ENCODE data around the gene SESTD1. TPM values are rescaled to one million over a fixed set of nuclear protein-coding genes. Genes with fewer than 3 reads are reported as not detected.

The SESTD1 gene
- total and polyA plus RNA-seq, 2 of the 13 experiments (the other 11 are each of a cell fraction or from before 2014, with no cell fraction given), result 74.4 to 101 TPM

- TF ChIP-seq HINFP (CRISPR knock-in tag; IDR thresholded peaks at IDR 0.05; ENCODE audit: low read depth) (no peak), THAP8 (CRISPR knock-in tag; IDR thresholded peaks at IDR 0.05; ENCODE audit: borderline replicate concordance) (no peak), ZNF720 (CRISPR knock-in tag; IDR thresholded peaks at IDR 0.05) (no peak), SP4 (CRISPR knock-in tag; IDR thresholded peaks at IDR 0.05) (no peak), CCAR2 (optimal IDR thresholded peaks at IDR 0.05; ENCODE audit: low read depth, low read length) (no peak), ZNF772 (CRISPR knock-in tag; IDR thresholded peaks at IDR 0.05) (no peak), TFDP2 (CRISPR knock-in tag; IDR thresholded peaks at IDR 0.05) (no peak)
- TF ChIP-seq, protein P1, sequence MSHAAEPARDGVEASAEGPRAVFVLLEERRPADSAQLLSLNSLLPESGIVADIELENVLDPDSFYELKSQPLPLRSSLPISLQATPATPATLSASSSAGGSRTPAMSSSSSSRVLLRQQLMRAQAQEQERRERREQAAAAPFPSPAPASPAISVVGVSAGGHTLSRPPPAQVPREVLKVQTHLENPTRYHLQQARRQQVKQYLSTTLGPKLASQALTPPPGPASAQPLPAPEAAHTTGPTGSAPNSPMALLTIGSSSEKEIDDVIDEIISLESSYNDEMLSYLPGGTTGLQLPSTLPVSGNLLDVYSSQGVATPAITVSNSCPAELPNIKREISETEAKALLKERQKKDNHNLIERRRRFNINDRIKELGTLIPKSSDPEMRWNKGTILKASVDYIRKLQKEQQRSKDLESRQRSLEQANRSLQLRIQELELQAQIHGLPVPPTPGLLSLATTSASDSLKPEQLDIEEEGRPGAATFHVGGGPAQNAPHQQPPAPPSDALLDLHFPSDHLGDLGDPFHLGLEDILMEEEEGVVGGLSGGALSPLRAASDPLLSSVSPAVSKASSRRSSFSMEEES (CRISPR knock-in tag; IDR thresholded peaks at IDR 0.05), result no peak
- Histone ChIP-seq H2AFZ (ENCODE audit: low read length) (no peak overlapping the region), H3K27ac (ENCODE audit: extremely low read length, insufficient read depth, low read length) (no peak overlapping the region), H3K9me3 (ENCODE audit: low read length) (no peaks in the 10 kb centered on the region), H3K4me3 (replicated peaks in 1 of 3; ENCODE audit: insufficient read depth in 1 of 3, low read depth in 2 of 3, low read length in 3 of 3) (no peak overlapping the region), H3K4me1 (ENCODE audit: insufficient read depth, low read length) (no peaks in the 10 kb centered on the region), H3K4me2 (ENCODE audit: low read depth, low read length) (no peak overlapping the region), H3K27me3 (ENCODE audit: control insufficient read depth in 1 of 2, insufficient read depth in 2 of 2, low read length in 2 of 2) (peaks cover 0 to 4% of the 10 kb centered on the region in 2 experiments; a peak in 1 of 5 replicates), H3K9ac (ENCODE audit: insufficient read depth, low read depth, low read length) (no peak overlapping the region), H3K79me2 (ENCODE audit: insufficient read depth, low read length) (no peaks in the 10 kb centered on the region), H4K20me1 (ENCODE audit: insufficient read depth, low read length) (no peaks in the 10 kb centered on the region), H3K36me3 (replicated peaks in 1 of 2; ENCODE audit: control insufficient read depth in 1 of 2, insufficient read depth in 2 of 2, low read length in 2 of 2) (no peaks in the 10 kb centered on the region)
- intact Hi-C loops (cut with micrococcal nuclease; ENCODE audit: unreplicated experiment) (no loop called here), in situ Hi-C loops (cut with HindIII; ENCODE audit: extremely low pct_ligation_motif_present, low pct_unique_long_range_greater_than_20kb) (no loop called here)
- CTCF ChIA-PET (ENCODE audit: low intra/inter-chr PET ratio, low total read pairs), result no interaction called here
- BruUV-seq (replicated peaks), result no TSS peak
- FAIRE-seq (no peak), ATAC-seq (no peak), DNase-seq (ENCODE audit: low spot score) (no peak)
- whole genome bisulfite sequencing (ENCODE audit: low lambda C conversion rate), result 27% methylated on average over 2 of the region's 2 CpGs
- POLR2A ChIA-PET, result no interaction called here
Measured at GRCh38 chr2:179059026-179059700, 205.5 kb downstream of the SESTD1 start.

Measured in HepG2 (cell line).